GM21619 (cell line): Measurements from ENCODE around the gene TELO2.
"Not testable (repeated sequence)": the region's sequence is repeated elsewhere in the genome, so short reads cannot be mapped to it uniquely, and the experiment has no call there.

ENCODE experiments used
- ATAC-seq: cut with Tn5 transposase; IDR thresholded peaks from one replicate; pipeline ENCODE4 v1.9.1; 2021; ENCODE audit not compliant: unreplicated experiment

TELO2 gene

DNA sequence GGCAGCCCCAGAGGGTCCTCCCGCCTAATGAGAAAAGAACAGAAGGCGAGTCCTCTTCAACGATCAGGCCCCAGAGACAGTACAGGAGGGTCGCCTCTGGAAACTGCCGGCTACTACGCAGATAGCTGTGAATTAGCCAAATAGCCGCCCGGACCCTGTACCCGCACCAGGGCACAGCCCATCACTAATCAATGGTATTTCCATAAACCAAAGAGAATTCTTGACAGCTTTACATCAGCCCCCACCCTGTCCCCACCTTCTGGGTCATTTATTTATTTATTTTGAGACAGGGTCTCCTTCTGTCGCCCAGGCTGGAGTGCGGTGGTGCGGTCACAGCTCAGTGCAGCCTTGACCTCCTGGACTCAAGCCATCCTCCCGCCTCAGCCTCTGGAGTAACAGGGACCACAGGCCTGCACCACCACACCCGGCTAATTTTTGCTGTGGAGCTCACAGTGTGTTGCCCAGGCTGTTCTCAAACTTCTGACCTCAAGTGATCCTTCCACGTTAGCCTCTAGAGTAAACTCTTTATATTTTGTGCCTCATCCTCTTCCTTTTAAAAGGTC lies 17.5 kb upstream of the TELO2 start:
- ATAC-seq = no peak

DNA sequence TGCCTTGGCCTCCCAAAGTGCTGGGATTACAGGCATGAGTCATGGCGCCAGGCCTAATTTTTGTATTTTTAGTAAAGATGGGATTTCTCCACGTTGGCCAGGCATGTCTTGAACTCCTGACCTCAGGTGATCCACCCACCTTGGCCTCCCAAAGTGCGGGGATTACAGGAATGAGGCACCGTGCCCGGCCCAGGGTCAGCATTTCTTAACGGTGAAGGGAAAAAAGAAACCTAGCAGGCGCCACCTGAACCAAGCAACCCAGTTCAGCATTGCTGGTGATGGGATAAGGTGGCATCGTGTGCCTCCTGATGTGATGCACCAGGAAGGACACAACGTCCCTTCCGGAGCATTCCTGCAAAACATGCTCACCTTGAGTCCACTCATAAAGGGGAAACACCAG lies 16.1 kb upstream of the TELO2 start:
- no peak for ATAC-seq

DNA sequence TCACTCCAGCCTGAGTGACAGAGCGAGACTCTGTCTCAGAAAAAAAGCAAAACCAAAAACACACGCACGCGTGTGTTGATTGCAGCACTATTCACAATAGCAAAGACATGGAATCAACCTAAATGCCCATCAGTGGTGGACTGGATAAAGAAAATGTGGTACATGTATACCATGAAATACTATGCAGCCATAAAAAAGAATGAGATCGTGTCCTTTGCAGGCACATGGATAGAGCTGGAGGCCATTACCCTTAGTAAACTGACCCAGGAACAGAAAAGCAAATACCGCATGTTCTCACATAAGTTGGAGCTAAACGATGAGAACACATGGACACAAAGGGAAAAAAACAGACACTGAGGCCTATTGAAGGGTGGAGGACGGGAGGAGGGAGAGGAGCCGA lies 14.2 kb upstream of the TELO2 start:
- ATAC-seq = not testable (repeated sequence)

DNA sequence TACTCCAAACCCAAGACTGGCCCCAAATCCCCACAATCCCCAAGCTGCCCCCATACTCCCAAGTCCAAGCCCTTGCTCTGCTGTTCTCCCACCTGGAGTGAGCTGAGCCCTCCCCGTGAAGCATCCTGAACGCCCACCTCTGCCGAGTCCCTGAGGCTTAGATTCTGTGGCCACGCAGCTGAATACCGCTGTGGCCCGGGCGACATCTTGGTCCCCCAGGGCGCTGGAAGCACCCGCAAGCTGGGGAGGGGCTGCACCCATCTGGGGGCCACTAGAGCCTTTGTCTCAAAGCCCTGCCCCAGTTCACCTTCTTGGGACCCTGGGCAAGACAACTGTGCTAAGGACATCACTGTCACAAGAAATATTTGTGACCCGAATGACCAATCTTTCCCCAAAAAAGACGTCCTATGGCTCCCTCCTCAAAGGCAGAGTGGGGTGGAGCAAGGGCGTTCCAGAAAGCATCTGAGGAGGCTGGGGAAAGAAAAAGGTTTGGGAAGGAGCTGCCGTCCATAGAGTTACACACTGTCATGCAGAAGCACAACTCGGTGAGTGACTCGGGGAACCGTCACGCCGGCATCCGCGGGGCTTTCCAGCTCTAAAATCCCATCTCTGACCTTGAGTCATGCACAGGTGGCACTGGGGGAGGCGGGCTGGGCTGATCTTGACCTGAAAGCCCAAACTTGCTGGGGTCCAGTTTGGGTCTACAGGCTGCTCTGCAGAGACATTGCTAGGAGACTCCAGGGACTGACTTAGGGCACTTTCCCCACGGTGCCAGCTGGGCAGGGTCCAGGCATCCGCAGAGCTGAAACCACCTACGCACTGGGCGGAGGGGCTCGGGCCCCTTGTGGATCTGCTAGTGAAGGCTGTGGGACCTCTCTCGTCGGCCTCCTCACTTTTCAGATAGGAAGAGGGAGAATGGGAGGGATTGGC lies 11.0 kb upstream of the TELO2 start:
- ATAC-seq = no peak

DNA sequence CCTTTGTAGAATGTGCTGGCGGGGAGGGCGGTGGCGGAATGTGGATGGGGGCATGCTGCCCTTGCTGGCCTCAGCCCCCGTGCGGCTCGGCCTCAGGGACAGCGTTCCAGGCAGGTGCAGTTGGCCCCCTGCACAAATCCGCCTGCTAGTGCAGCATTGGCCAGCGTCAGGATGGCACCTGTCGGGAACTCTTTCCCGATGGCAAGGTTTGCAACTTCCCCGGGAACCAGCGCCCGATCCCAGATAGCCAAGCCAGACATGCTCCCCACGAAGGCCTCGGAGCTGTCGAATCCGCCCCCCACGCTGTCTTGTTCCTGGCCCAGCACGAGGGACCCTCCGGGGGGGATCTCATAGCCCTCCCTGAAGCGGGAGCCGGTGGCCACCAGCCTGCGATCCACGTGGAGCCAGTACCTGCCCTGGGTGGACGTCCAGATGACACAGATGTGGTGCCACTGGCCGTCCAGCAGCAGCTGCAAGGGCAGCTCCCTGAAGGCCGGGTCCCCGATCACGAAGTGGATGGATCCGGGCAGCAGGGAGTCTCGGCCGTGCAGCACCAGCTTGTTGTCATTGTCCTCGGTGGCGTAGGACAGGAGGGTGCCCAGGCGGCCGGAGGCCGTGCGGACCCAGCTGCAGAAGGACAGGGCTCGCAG lies 7.2 kb upstream of the TELO2 start:
- ATAC-seq = no peak

DNA sequence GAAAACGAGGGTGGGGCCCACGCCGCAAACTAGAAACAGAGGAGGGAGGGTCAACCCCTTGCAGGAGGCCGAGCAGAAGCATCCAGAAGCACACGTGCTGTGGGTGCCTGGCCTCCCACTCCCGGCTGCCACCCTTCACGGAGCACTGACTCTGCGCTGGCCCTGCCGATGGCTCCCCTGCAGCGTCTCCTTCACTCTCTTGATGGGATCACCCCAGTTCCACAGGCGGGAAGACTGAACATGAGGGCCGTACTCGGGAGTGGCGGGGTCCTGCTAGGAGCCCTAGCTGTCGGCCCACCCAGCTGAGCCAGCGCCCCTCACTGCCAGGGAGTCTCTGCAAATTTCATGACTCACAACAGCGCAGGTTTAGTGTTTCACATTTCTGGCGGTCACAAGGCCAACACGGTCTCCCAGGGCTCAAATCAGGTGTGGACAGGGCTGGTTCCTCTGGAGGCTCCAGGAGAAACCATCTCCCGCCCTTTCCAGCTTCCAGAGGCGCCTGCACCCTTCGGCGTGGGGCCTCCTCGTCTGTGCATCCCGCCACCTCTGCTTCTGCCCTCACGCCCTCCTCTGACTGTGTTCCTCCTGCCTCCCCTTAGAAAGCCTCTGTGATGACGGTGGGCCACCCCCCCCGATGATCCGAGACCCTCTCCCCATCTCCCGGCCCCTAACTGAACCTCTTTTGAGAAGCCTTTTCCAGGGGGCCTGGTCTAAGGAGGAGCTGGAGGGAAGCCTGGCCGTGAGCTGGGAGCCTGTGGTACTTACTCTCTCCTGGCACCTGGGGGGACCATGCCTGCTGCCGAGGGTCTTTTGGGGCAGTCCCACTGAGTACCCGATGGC lies 6.4 kb upstream of the TELO2 start:
- ATAC-seq = no peak

DNA sequence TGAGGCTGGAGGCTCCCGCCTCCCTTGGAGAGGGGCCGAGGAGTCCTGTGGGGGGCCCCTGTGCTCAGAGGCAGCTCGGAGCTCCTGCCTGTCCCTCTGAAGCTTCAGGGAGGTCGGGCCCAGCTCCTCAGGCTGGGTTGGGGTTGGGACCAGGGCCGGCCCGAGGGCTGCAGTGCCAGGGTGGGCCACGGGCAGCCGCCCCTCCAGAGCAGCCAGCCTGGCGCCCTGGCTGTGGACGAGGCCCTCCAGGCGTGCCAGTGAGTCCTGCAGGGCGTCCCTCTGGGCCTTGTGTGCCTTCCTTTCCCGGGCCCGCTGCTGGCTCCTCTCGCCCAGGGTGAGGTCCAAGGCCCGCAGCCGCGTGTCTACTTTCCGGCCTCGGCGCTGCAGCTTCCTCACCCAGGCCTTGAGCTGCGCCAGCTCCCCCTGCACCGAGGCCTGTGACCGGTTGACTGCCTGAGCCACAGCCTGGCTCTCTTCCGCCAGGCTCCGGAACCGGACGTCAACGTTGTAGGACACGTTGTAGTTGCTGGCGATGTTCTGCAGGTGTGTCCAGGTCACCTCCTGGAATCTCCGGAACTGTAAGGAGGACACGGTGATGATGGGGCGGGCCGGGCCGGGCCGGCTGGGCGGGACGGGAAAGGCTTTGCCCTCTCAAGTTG lies 5.6 kb upstream of the TELO2 start:
- ATAC-seq = no peak

DNA sequence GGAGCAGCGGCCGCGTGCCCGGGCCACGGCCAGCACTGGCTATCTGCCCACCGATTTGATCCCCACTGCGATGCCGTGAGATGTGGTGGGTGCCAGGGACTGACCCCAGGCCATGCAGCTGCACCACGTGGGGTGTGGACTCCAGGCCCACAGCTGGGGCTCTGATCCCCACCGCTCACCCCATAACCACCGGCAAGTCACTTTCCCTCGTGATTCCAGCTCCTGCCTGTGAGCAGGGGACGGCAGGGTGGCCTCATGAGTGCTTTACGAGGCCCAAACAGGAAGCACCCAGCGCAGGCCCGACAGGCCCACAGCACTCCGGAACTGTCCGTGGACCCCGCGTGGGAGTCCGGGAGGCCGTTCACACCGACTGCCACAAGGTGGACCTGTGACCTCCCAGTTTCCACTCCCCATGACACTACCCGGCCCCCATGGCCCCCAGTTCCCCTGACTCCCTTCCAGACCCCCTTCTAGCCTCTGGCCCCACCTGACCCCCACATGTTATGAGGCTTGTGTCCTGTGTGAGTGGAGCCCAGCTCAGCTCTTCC lies 5.0 kb upstream of the TELO2 start:
- no peak for ATAC-seq

DNA sequence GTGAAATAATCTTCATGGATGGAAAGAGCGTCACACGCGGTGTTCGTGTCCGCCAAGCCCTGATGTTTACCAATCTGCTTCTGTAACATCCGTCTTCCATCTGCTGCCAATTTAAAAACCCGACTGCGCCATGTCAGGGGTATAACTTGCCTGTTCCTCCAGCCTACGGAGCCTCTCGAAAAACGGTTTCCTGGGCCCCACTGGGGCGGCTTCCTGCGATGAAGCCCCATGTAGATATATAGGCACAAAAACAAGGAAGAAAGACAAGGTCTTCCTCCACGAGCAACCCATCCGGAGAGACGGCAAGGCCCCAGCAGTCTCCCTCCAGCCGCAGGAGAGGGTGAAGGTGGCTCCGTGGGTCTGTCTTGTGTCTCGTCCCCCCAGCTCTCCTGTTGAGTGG lies 4.5 kb upstream of the TELO2 start, which contains the start of gene PTX4:
Gene PTX4, minus strand, starts transcription at position 326 of the 400 bp plus-strand sequence. Its CDS starts 35 bp downstream, at position 291.
- ATAC-seq = no peak

DNA sequence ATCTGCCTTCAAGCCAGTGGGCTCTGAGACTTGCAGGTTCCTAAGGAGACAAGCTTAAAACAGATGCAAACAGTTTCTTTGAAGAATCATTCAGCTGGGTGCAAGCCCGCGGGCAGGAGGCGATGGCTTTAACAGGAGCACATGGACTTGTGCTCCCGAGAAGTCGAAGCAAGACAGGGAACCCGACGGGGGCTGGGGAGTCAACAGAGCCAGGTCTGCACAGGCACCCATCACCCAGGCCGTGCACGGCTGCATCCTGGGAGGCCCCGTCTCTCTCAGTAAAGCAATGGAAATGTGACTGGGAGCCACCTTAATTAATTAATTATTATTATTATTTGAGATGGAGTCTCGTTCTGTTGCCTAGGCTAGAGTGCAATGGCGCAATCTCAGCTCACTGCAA lies 4.1 kb upstream of the TELO2 start:
- no peak for ATAC-seq

DNA sequence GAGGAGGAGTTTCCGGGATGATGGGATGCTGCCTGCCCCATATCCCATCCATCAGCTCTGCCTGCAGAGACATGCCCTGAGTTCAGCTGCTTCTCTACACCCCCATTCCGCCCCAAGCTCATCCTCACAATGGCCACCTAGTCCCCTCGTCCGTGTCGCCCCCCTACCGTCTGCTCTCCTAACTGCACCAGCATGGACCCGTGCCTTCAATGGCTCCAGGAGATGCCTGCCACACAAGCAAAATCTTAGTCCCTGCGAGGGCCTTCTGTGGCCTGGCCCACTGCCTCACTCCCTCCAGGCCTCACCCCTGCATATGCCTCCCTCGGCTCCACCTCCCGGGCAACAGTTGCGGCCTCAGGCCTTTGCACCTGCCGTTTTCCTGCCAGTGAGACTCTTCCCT lies 1.8 kb upstream of the TELO2 start:
- no peak for ATAC-seq

DNA sequence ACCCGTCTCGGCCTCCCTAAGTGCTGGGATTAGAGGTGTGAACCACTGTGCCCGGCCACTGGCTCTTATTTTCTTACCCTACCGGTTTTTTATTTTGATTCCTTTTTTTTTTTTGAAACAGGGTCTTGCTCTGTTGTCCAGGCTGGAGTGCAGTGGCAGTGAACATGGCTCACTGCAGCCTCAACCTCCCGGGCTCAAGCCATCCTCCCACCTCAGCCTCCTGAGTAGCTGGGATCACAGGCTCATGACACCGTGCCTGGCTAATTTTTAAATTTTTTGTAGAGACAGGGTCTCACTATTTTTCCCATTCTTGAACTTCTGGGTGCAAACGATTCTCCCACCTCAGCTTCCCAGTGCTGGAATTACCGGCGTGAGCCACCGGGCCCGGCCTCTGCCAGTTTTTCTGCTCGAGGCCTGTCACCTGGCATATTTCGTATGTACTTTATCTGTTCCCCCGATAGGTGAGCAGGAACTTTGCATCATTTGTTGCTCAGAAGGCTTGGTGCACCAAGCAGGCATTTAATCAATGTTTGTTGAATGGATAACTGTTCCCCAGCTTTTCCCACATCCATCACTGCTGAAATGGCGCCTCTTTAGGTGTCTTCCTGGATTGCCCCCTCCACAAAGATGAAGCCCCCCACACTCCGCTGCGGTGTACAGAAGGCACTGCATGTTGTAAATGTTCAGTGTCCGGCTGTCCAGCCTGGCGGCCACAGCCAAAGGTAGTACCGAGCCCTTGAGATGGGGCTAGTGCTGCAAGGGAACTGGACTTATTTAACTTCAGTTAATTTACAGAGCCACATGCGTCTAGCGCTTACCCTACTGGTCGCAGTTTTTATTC lies 858 bp upstream of the TELO2 start:
- ATAC-seq = no peak

DNA sequence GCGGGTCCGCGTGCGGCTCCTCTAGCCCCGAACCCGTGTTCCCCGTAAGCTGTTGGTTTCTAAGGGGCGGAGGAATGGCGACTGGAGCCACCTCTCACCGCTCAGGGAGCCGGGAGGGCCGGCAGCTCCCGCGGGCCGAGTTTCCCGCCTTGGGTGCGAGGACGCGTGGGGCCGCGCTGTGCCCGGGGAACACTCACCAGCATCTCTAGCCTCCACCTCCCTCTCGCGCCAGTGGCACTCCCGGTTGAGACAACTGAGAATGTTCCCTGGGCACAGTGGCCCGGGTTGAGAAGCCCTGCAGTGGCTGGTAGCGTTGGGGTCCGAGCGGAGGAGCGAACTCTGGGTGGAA lies 560 bp downstream of the TELO2 start:
- no peak for ATAC-seq

DNA sequence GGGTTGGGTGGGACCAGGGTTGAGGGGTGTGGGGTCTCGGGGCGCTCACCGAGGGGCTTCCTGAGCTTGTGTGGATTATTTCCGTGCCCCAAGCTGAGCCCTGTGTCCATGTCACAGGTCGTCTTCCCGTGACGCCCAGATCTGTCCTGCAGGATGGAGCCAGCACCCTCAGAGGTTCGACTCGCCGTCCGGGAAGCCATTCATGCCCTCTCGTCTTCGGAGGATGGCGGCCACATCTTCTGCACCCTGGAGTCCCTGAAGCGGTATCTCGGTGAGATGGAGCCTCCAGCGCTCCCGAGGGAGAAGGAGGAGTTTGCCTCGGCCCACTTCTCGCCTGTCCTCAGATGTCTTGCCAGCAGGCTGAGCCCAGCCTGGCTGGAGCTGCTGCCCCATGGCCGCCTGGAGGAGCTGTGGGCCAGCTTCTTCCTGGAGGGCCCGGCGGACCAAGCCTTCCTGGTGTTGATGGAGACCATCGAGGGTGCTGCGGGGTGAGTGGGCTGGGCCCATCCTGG lies 1.0 kb downstream of the TELO2 start:
- ATAC-seq = no peak

DNA sequence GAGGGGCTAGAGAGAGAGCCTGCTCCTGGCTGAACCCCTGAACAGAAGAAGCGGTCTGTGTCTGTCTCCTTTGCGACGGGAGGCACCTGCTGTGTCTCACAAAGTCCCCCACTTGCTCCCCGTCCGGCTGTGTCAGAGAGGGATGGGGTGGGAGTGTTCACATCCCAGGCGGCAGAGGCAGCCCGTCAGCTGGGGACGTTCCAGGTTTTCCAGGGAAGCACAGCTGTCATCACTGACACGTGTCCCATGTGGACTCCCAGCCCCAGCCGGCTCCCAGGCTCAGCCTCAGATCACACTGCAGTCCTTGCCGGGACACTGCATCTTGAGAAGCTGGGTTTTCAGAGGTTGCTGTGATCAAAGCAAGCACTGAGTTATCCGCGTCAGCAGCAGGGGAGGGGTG lies 1.6 kb downstream of the TELO2 start:
- ATAC-seq = no peak

DNA sequence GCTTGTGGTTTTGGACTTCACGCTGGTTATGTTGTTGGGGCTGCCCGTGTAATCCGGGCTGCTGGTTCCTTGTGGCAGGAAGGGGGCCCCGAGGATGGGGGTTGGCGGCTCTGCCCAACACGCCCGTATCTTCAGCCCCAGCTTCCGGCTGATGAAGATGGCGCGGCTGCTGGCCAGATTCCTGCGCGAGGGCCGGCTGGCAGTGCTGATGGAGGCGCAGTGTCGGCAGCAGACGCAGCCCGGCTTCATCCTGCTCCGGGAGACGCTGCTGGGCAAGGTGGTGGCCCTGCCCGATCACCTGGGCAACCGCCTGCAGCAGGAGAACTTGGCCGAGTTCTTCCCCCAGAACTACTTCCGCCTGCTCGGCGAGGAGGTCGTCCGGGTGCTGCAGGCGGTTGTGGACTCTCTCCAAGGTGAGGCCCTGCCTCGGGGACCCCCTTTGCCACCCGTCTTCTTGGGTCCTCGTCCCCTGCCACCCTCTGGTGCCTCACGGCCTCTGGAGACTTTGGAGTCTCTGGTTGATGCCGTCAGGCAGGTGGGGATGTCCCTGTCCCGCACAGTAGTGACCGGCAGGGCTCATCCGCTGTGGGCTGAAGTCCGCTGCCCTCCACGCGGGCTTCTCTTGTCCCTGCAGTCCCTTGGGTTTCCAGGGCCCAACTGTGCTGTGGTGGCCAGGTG lies 2.2 kb downstream of the TELO2 start:
- no peak for ATAC-seq

DNA sequence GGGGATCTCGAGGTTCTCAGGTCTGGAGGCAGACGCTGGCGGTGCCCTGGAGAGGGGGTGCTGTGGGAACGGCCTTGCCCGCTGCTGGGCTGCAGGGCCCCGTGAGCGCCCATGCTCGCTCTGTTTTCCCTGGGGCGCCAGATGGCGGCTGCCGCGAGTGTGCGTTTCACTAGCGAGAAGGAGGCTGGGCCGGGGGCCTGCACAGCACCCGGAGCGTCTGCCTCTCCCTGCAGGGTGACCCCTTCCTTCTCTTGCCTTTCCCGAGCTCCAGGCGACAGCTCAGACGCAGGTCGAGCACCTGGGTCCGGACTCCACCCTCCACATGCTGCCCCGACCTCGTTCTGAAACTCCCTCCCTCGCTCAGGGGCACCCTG lies 2.7 kb downstream of the TELO2 start:
- ATAC-seq = no peak

DNA sequence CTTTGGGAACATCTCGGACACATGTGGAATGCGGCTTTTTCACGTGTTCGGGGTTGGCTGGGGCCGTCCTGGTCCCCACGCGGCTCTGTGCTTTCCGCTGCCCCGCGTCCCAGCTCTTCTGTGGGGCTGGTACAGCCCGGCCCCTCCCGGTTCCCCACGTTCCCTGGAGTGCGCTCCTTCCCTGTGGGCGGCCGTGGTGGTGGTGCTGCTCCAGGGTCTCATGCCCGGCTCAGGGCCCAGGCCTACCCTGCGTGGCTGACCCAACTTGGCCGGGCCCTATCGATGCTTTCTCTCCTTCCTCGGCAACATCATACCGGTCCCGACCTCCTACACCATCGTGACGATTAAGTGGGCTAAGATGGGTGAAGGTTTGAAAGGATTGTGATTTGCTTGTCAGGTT lies 3.3 kb downstream of the TELO2 start:
- ATAC-seq = no peak
